ENCODE data around the gene NRG2. TPM values are rescaled to one million over a fixed set of nuclear protein-coding genes. Genes with fewer than 3 reads are reported as not detected.

NRG2 gene
- polyA plus RNA-seq, 2 of the 4 experiments (the other 2 are of a cell fraction): 1.0 to 1.1 TPM

- FAIRE-seq (no peak), ATAC-seq (no peak; a peak in 1 of 6 replicates), DNase-seq (ENCODE audit: low read depth in 1 of 2, low spot score in 1 of 2) (no peak)
- ChIA-PET CTCF (interaction anchor here (1.0 to 2.9 kb wide), 5 partner anchors 12 to 115 kb away, joined by 3 to 11 read pairs (median 3); no protein-coding TSS in a partner anchor), POLR2A (interaction anchor here (0.5 kb wide), 1 partner anchor 191 kb away, joined by 6 read pairs; no protein-coding TSS in a partner anchor)
- Histone ChIP-seq H3K9me3 (no peaks in the 10 kb centered on the region), H3K27ac (no peak overlapping the region), H3K4me1 (peaks cover 5% of the 10 kb centered on the region; the same call in 1 of the 3 replicates), H3K4me3 (no peak overlapping the region), H3K4me2 (no peak overlapping the region)
- no peak for TF ChIP-seq BHLHE40 (IDR thresholded peaks at IDR 0.05; ENCODE audit: low read depth, low read length)
- no peak for TF ChIP-seq GATA3 (IDR thresholded peaks at IDR 0.05; ENCODE audit: borderline replicate concordance)
- no peak for TF ChIP-seq RNF2 (IDR thresholded peaks at IDR 0.05; ENCODE audit: borderline replicate concordance, low read depth)
- no peak for TF ChIP-seq HMGXB4 (CRISPR knock-in tag; IDR thresholded peaks at IDR 0.05; ENCODE audit: borderline replicate concordance)
- TF ChIP-seq CHD4 (IDR thresholded peaks at IDR 0.05; ENCODE audit: borderline replicate concordance): no peak
- no peak for TF ChIP-seq EP300 (IDR thresholded peaks at IDR 0.05)
- TF ChIP-seq HDAC2 (IDR thresholded peaks at IDR 0.05): no peak
- TF ChIP-seq EHMT2 (IDR thresholded peaks at IDR 0.05; ENCODE audit: low read depth): no peak
- no peak for TF ChIP-seq ESRRA (IDR thresholded peaks at IDR 0.05; ENCODE audit: borderline replicate concordance, low read length)
- no peak for TF ChIP-seq POLR2AphosphoS2 (conservative IDR thresholded peaks at IDR 0.05; ENCODE audit: low read length)
- TF ChIP-seq RCOR1 (IDR thresholded peaks at IDR 0.05; ENCODE audit: low read depth, low read length): no peak
- TF ChIP-seq CTCF (IDR thresholded peaks at IDR 0.05): no peak
- 28% methylated on average over 2 of the region's 3 CpGs for WGBS (ENCODE audit: missing lambda C conversion rate)
Observed at GRCh38 chr5:139901986-139902385, 141.1 kb downstream of the NRG2 start.

- H3K27ac ChIP-seq: no peak overlapping the region
- no peak for TF ChIP-seq HOXA7 (CRISPR knock-in tag; IDR thresholded peaks at IDR 0.05)
- TF ChIP-seq EHMT2 (IDR thresholded peaks at IDR 0.05; ENCODE audit: low read depth): no peak
- TF ChIP-seq ELK1 (IDR thresholded peaks at IDR 0.05; ENCODE audit: low read depth, low read length): no peak
- TF ChIP-seq RNF2 (IDR thresholded peaks at IDR 0.05; ENCODE audit: borderline replicate concordance, low read depth): no peak
- no peak for TF ChIP-seq RFX5 (IDR thresholded peaks at IDR 0.05)
- no peak for TF ChIP-seq RARB (CRISPR knock-in tag; IDR thresholded peaks at IDR 0.05)
- TF ChIP-seq FOXS1 (CRISPR knock-in tag; IDR thresholded peaks at IDR 0.05): no peak
- no peak for TF ChIP-seq MAFK (IDR thresholded peaks at IDR 0.05; ENCODE audit: partially characterized antibody)
- TF ChIP-seq ZC3H11A (IDR thresholded peaks at IDR 0.05): no peak
- no peaks in the 10 kb centered on the region for H3K9me3 ChIP-seq
- peaks cover 5% of the 10 kb centered on the region; the same call in 1 of the 3 replicates for H3K4me1 ChIP-seq
- H3K4me3 ChIP-seq: no peak overlapping the region
- FAIRE-seq (no peak), DNase-seq (ENCODE audit: low read depth in 1 of 2, low spot score in 1 of 2) (no peak), ATAC-seq (no peak)
- ChIA-PET POLR2A (interaction anchor here (0.6 kb wide), 1 partner anchor 179 kb away, joined by 4 read pairs; no protein-coding TSS in a partner anchor), CTCF (interaction anchor here (0.6 to 2.9 kb wide), 4 partner anchors 67 to 291 kb away, joined by 4 to 11 read pairs (median 4); no protein-coding TSS in a partner anchor)
- no peak overlapping the region for H3K4me2 ChIP-seq
- 40% methylated on average over 2 of the region's 2 CpGs for WGBS (ENCODE audit: missing lambda C conversion rate)
Observed at GRCh38 chr5:139901251-139901575, 141.9 kb downstream of the NRG2 start.

All from A549 (cell line).